Activated CD4-positive, alpha-beta T cell treated with anti-CD3 and anti-CD28 coated beads, Interleukin-2, amount 50 U/mL, for 24 hours (primary cell): ENCODE results near the gene CDK4.

ENCODE experiments used
- DNase-seq, 2 donors: peaks; one replicate each; pipeline ENCODE4 v3.0.0-alpha.2; 2020; ENCODE audit warnings: low read depth in 1 of 2, low spot score in 1 of 2

CDK4 gene

GRCh38 chr12:57757771-57758170 is 5.7 kb upstream of the CDK4 start:
- no peak for DNase-seq

- peak; percentile 56 to 59 for DNase-seq
Measured at GRCh38 chr12:57756406-57757341, 4.6 kb upstream of the CDK4 start.

GRCh38 chr12:57755454-57756372 is 3.6 kb upstream of the CDK4 start:
- no peak for DNase-seq

GRCh38 chr12:57755194-57755453 is 3.0 kb upstream of the CDK4 start:
- DNase-seq: no peak

- DNase-seq: peak; percentile 53 to 82
Measured at GRCh38 chr12:57754411-57755193, 2.5 kb upstream of the CDK4 start, which contains the start of gene MARCHF9. TSS of gene MARCHF9 (plus strand) at chr12:57755103. CDS start at chr12:57755529, 426 bp downstream.

GRCh38 chr12:57753756-57754337 is 1.7 kb upstream of the CDK4 start:
- DNase-seq: no peak

- no peak for DNase-seq
Measured at GRCh38 chr12:57752668-57753000, 524 bp upstream of the CDK4 start.

- DNase-seq: no peak
Measured at GRCh38 chr12:57751432-57751787, 700 bp downstream of the CDK4 start.

- DNase-seq: no peak
Measured at GRCh38 chr12:57750561-57751431, 1.3 kb downstream of the CDK4 start.

GRCh38 chr12:57749061-57749460 is 3.0 kb downstream of the CDK4 start:
- no peak for DNase-seq

- DNase-seq: no peak
Measured at GRCh38 chr12:57746025-57746424, 6.1 kb downstream of the CDK4 start.

- DNase-seq: no peak
Measured at GRCh38 chr12:57745485-57745881, 6.6 kb downstream of the CDK4 start.

- peak; percentile 86 to 97 for DNase-seq
Measured at GRCh38 chr12:57744777-57745484, 7.2 kb downstream of the CDK4 start, which contains the start of gene TSPAN31. TSS of gene TSPAN31 (plus strand) at chr12:57745039. CDS start at chr12:57745155, 116 bp downstream.

- peak; percentile 66 to 69 for DNase-seq
Measured at GRCh38 chr12:57744194-57744776, 7.8 kb downstream of the CDK4 start.

- no peak for DNase-seq
Measured at GRCh38 chr12:57743769-57744168, 8.3 kb downstream of the CDK4 start.

GRCh38 chr12:57741844-57742738 is 10.0 kb downstream of the CDK4 start:
- DNase-seq: peak in 1 of 2 donors; percentile 70

GRCh38 chr12:57741413-57741789 is 10.7 kb downstream of the CDK4 start:
- no peak for DNase-seq
